ENCODE data around the gene SIRPA.

DNA sequence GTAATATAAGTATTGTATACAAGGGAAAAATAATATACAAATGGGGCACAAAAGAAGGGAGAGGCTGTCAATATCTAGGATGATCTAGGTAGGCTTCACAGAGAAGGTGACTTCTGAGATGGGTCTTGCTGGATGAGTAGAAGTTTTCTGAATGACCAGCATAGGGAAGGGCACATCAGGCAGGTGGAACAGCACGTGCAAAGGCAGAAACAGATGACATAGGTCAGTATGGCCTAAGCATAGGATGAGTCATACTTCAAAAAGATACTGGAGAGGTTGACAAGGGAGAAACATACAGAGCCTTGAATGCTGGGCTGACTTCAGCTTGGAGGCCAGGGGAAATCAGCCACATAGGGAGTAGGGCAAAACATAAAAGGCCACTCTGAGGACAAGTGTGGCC is 31.9 kb upstream of the SIRPA start:
- TF ChIP-seq, protein P1, sequence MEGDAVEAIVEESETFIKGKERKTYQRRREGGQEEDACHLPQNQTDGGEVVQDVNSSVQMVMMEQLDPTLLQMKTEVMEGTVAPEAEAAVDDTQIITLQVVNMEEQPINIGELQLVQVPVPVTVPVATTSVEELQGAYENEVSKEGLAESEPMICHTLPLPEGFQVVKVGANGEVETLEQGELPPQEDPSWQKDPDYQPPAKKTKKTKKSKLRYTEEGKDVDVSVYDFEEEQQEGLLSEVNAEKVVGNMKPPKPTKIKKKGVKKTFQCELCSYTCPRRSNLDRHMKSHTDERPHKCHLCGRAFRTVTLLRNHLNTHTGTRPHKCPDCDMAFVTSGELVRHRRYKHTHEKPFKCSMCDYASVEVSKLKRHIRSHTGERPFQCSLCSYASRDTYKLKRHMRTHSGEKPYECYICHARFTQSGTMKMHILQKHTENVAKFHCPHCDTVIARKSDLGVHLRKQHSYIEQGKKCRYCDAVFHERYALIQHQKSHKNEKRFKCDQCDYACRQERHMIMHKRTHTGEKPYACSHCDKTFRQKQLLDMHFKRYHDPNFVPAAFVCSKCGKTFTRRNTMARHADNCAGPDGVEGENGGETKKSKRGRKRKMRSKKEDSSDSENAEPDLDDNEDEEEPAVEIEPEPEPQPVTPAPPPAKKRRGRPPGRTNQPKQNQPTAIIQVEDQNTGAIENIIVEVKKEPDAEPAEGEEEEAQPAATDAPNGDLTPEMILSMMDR (conservative IDR thresholded peaks at IDR 0.05 in 1 of 2, IDR thresholded peaks at IDR 0.05 in 1 of 2; ENCODE audit: low read depth in 1 of 2, low read length in 2 of 2): no peak
- no peak for TF ChIP-seq EZH2 (IDR thresholded peaks at IDR 0.05; ENCODE audit: low read length, missing control alignments)

Data from fibroblast of lung (primary cell).